SK-N-SH treated with all-trans-retinoic acid at 6 μM for 48 hours (cell line): ENCODE measurements around the gene SMYD3.

Experiments
- BACH2 ChIP-seq: fragments of 250-450 bp; sonication (Bioruptor Pico); IDR thresholded peaks from 2 replicates; pipeline ENCODE4 v1.9.0; 2021; ENCODE audit warnings: mild to moderate bottlenecking, borderline replicate concordance
- CREB5 ChIP-seq: fragments of 250-450 bp; sonication (Bioruptor Pico); IDR thresholded peaks from 2 replicates; pipeline ENCODE4 v1.5.1; 2020; ENCODE audit warnings: low read depth, mild to moderate bottlenecking, moderate library complexity
- GLIS3 ChIP-seq: fragments of 250-450 bp; sonication (Bioruptor Pico); IDR thresholded peaks from 2 replicates; pipeline ENCODE4 v1.5.0; 2020; ENCODE audit warnings: mild to moderate bottlenecking, moderate library complexity
- PATZ1 ChIP-seq: fragments of 250-450 bp; sonication (Bioruptor Pico); IDR thresholded peaks from 2 replicates; pipeline ENCODE4 v1.8.0; 2020; ENCODE audit warnings: mild to moderate bottlenecking, moderate library complexity, borderline replicate concordance
- POU6F1 ChIP-seq: fragments of 250-450 bp; sonication (Bioruptor Pico); IDR thresholded peaks from 2 replicates; pipeline ENCODE4 v1.8.0; 2021; ENCODE audit warnings: low read depth, mild to moderate bottlenecking, moderate library complexity, borderline replicate concordance
- PPARA ChIP-seq: fragments of 250-450 bp; sonication (Bioruptor Pico); IDR thresholded peaks from 2 replicates; pipeline ENCODE4 v1.5.0; 2020; ENCODE audit warnings: mild to moderate bottlenecking, borderline replicate concordance
- RARB ChIP-seq: fragments of 250-450 bp; sonication (Bioruptor Pico); IDR thresholded peaks from 2 replicates; pipeline ENCODE4 v1.8.0; 2021; ENCODE audit warnings: mild to moderate bottlenecking, moderate library complexity
- SNAI2 ChIP-seq: fragments of 250-450 bp; sonication (Bioruptor Pico); IDR thresholded peaks from 2 replicates; pipeline ENCODE4 v1.5.0; 2020; ENCODE audit warnings: mild to moderate bottlenecking, moderate library complexity
- TCF4 ChIP-seq: fragments of 250-450 bp; sonication (Bioruptor Pico); IDR thresholded peaks from 2 replicates; pipeline ENCODE4 v1.8.0; 2021; ENCODE audit warnings: mild to moderate bottlenecking, moderate library complexity, borderline replicate concordance
- ZFP30 ChIP-seq: fragments of 450-650 bp; formaldehyde crosslinking; IDR thresholded peaks from 2 replicates; pipeline ENCODE4 v1.5.0; 2022; ENCODE audit warnings: mild to moderate bottlenecking, moderate library complexity
- ZNF565 ChIP-seq: fragments of 450-650 bp; formaldehyde crosslinking; conservative IDR thresholded peaks from 2 replicates; pipeline ENCODE4 v1.5.0; 2020; ENCODE audit warnings: low read depth, mild to moderate bottlenecking, moderate library complexity

- TF ChIP-seq PATZ1 (no peak), BACH2 (CRISPR knock-in tag) (no peak), ZFP30 (no peak), GLIS3 (CRISPR knock-in tag) (no peak), PPARA (no peak), TCF4 (CRISPR knock-in tag) (no peak), POU6F1 (CRISPR knock-in tag) (no peak), SNAI2 (CRISPR knock-in tag) (no peak), CREB5 (no peak), RARB (no peak), ZNF565 (CRISPR knock-in tag) (no peak)
These were observed 61.6 kb downstream of the SMYD3 start for GRCh38 chr1:246445503-246445902.
